ENCODE data around the gene SSNA1.

Gene SSNA1

DNA sequence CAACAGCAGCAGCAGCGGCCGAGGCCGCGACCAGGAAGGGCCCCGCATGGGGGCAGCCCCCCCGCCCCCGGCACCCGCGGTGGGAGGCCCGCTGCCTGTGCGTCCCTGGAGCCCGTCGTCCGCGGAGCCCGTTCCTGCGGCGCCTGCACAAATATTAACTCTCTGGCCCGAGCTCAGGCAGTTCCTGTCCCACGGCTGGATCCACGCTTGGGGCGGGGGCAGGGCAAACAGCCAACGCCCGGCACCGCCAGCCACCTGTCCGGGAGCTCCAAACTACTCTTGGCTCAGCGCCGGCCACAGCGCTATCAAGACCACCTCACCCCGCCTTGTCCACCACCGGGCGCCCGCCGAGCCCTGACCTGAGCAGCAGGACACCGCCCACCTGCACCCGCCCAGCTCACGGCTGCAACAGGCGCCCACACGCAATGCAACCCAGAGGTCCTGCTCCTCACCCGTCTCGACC, 18.5 kb upstream of the SSNA1 start, which contains the start of gene LRRC26:
Gene LRRC26 (minus strand): TSS at position 156 of the 463 bp plus-strand sequence. CDS start 108 bp downstream, at position 48.
- Mint-ChIP-seq H3K36me3 (no peaks in the 10 kb centered on the region), H3K4me1 (peaks cover 4% of the 10 kb centered on the region), H3K4me3 (peak within 1 kb of the TSS; percentile 60), H3K27ac (no peak within 1 kb of the TSS), H3K9me3 (no peaks in the 10 kb centered on the region), H3K27me3 (peaks cover 98% of the 10 kb centered on the region)
- DNase-seq = no peak
- CTCF ChIA-PET = interaction anchor here (1.0 to 1.2 kb wide), 2 partner anchors 12 to 123 kb away, joined by 3 read pairs; no protein-coding TSS in a partner anchor

DNA sequence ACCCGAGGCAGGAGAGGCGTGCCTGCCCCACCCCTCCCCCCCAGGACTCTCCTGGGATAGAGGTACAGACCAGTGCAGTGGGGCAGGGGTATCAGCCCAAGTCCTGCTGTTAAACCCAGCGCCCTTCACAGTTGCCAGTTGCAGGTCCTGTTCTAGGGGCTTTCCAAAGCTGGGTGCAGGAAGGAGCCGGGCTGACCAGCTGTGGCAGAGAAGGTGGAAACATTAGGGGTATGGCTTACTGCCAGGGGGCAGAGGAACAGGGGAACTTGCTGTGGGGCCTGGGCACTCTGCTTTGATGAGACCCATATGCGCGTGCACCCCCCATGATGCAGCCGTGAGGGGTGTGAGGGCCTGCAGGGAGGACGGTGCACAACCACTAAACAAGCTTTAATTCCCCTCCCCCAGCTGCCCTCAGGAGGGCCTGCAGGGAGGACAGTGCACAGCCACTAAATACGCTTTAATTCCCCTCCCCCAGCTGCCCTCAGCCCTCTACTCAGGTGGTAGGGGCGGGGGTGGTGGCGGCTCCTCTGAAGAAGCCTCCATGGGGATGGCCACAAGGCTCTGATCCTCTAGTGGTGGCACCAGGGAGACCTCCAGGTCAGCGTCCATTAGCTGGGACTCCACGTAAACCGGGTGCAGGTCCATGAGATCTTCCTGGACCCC, 17.9 kb upstream of the SSNA1 start:
- no peak for DNase-seq
- H3K4me3 Mint-ChIP-seq = no peak overlapping the region
- CTCF ChIA-PET = interaction anchor here (1.0 kb wide), 1 partner anchor 124 kb away, joined by 3 read pairs; no protein-coding TSS in a partner anchor
- H3K27ac Mint-ChIP-seq = no peak overlapping the region
- H3K9me3 Mint-ChIP-seq = no peaks in the 10 kb centered on the region
- peaks cover 98% of the 10 kb centered on the region for H3K27me3 Mint-ChIP-seq
- peaks cover 4% of the 10 kb centered on the region for H3K4me1 Mint-ChIP-seq
- no peaks in the 10 kb centered on the region for H3K36me3 Mint-ChIP-seq

DNA sequence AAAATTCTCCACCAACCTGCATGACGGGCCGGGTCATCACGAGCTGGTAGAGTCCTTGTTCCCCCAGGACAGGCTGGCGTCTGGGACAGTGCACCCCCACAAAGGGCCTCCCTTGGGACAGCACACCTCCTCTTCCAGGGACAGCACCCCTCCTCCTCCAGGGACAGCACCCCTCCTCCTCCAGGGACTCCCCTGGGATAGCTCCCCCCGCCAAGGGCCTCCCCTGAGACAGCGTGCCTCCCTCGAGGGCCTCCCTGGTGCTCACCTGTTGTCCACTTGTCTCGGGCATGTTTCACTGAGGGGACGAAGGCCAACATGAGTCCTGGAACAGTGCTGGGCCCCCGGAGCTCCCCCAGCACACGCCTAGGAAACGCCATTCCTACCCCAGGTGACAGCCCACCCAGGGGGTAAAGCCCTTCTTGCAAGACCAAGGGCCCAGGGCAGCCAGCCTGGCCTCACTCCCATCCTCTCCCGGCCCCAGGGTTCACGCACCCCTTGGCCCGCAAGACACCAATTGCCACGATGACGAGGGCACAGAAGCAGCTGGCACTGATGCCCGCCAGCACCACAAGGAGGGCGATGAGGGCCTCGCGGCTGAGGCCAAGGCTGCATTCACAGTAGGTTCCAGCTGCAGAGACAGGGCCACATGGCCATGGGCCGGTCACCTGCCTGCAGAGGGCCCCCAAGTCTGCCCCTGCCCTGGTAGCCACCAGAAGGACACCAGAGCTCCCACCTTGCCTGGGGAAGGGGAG, 17.2 kb upstream of the SSNA1 start:
- Mint-ChIP-seq H3K4me1 (peaks cover 4% of the 10 kb centered on the region), H3K36me3 (no peaks in the 10 kb centered on the region), H3K9me3 (no peaks in the 10 kb centered on the region), H3K27ac (no peak overlapping the region), H3K4me3 (no peak overlapping the region), H3K27me3 (peaks cover 98% of the 10 kb centered on the region)
- CTCF ChIA-PET = interaction anchor here (1.0 kb wide), 1 partner anchor 125 kb away, joined by 3 read pairs; no protein-coding TSS in a partner anchor
- DNase-seq = no peak

DNA sequence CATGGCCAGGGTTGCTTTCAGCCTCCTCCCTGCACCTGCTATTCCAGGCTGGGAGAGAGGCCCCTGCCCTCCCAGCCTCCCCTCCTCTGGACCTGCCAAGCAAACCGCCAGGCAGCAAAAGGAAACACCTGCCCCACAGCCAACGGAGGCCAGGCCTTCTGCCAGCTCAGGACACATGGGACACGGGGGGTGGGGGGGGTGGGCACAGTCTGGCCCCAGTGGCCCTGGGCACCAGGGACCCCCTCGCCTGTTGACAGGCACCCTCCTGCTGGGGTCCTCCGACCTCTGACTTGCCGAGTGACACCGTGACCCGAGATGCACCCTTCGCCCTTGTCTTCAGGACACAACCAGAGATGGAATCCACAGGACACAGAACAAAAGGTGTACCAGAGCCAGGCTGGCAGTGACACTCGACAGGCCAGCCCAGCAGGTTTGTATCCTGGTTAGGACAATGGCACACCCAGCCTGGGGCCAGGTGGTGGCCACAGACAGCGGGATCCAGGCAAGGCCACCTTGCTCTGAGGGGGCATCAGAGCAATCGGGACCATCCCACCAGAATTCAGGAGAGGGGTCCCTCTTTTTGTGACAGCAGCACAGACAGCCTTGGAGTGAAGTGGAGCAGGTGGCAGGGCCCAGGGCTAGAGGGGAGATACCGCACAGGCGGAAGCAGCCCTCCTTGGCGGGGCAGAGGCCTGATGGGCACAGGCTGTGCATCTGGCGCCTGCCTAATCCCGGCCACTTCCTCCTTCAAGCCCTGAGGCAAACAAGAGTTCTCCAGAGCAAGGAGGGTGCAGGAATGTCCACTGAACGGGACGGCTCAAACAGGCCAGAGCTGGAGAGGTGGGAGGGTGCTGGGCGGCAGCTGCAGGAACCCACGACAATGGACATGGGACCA, 15.3 kb upstream of the SSNA1 start:
- H3K4me1 Mint-ChIP-seq = peaks cover 4% of the 10 kb centered on the region
- no peak overlapping the region for H3K4me3 Mint-ChIP-seq
- no peak for DNase-seq
- no peaks in the 10 kb centered on the region for H3K9me3 Mint-ChIP-seq
- CTCF ChIA-PET = interaction anchor here (0.8 kb wide), 1 partner anchor 143 kb away, joined by 3 read pairs; no protein-coding TSS in a partner anchor
- no peak overlapping the region for H3K27ac Mint-ChIP-seq
- no peaks in the 10 kb centered on the region for H3K36me3 Mint-ChIP-seq
- peaks cover 80% of the 10 kb centered on the region for H3K27me3 Mint-ChIP-seq

DNA sequence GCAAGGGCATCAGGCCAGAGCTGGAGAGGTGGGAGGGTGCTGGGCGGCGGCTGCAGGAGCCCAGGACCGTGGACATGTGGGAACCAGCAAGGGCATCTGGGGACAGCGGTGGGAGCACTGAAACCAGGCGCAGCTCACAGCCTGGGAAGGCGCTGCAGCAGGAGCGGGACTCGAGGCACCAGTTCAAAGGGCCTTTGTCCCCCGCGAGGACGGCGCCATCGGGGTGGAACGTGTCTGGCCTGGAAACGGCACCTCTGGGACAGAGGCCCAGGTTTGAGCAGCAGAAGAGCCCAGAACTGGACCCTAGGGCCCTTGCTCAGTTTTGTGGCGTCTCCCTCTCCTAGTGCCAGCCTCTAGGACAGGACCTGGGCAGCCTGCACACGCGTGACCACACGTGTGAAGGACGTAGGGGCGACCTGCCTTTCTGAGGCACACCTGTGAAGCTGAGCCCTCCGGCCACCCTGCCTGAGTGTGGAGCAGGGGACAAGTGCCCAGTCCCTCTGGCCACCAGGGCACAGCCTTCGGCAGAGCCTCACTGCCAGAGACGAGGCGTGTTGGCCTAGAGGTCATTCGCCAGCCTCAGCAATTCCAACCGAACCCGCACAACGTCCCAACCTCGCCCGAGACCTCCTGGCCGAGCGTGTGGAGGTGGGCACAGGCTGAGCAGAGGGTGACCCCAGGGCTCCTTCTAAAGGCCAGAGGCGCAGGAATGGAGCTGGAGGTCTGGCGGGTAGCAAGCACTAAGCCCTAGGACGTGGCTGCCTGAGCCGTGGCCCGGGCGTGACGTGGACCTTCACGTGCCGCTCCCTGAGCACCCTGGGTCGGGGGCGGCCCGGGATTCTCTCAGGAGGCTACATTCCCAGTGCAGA, 14.4 kb upstream of the SSNA1 start:
- Mint-ChIP-seq H3K27ac (no peak overlapping the region), H3K9me3 (no peaks in the 10 kb centered on the region), H3K4me1 (peaks cover 2% of the 10 kb centered on the region), H3K4me3 (no peak overlapping the region), H3K27me3 (peaks cover 71% of the 10 kb centered on the region), H3K36me3 (no peaks in the 10 kb centered on the region)
- DNase-seq = no peak
- CTCF ChIA-PET = interaction anchor here (0.8 to 1.5 kb wide), 2 partner anchors 53 to 144 kb away, joined by 3 to 4 read pairs; partner anchors contain the start of gene RNF224

DNA sequence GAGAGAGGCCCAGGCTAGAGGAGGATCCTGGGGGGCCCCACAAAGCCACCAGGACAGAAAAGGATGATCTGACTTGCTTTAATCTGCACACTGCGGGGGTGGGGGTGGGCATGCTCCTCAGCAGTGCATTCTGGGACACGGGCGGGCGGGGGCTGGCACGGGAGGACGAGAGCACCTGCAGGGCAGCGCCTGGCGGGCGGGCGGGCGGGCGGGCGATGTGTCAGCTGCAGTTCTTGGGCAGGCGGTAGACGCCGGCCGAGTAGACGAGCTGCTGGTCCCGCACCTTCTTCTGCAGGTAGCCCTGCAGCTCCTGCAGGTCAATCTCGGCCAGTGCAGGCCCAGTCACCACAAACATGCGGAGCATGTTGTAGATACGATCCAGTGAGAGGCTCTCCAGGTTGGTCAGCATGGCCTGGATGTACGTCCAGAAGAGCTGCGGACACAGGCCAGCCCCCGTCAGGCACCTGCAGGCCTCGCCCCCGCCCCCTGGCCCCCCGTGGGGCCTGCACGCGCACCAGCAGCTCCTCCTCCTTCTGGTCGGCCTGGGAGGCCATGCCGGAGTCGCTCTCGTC, 13.7 kb upstream of the SSNA1 start:
- peaks cover 2% of the 10 kb centered on the region for H3K36me3 Mint-ChIP-seq
- CTCF ChIA-PET = interaction anchor here (1.5 to 2.7 kb wide), 2 partner anchors 12 to 52 kb away, joined by 4 to 8 read pairs; partner anchors contain the start of gene RNF224
- peaks cover 2% of the 10 kb centered on the region for H3K4me1 Mint-ChIP-seq
- H3K4me3 Mint-ChIP-seq = no peak overlapping the region
- peaks cover 65% of the 10 kb centered on the region for H3K27me3 Mint-ChIP-seq
- H3K9me3 Mint-ChIP-seq = no peaks in the 10 kb centered on the region
- no peak overlapping the region for H3K27ac Mint-ChIP-seq
- no peak for DNase-seq

DNA sequence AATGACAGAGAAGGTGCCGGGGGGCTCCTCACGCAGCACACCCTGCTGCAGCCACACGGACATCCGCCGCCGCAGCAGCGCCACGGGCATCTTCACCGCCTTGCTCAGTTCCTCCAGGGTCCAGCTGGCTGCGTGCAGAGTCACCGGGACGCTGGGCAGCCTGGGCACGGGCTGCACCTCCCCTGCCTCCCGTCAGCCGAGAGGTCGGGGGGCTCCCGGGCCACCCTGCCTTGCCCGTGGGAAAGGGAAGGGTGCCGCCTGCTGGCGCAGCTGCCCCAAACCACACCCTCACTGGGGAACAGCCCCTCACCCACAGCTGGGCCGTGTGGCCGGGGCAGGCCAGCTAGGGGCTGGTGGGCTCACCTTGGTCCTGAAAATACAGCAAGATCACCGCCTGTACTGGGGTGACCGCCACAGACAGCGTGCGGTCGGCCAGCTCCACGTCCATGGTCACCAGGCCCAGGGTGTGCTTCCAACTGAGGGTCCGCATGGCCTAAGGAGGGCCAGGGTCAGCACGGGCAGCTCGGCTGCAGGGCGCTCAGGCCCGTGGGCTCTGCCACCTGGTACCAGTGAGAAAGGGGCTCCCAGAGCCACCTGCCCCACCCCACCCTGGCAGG, 13.0 kb upstream of the SSNA1 start:
- Mint-ChIP-seq H3K36me3 (peaks cover 6% of the 10 kb centered on the region), H3K9me3 (no peaks in the 10 kb centered on the region), H3K4me1 (peaks cover 2% of the 10 kb centered on the region), H3K27me3 (peaks cover 58% of the 10 kb centered on the region), H3K4me3 (no peak overlapping the region), H3K27ac (no peak overlapping the region)
- CTCF ChIA-PET = interaction anchor here (1.5 to 2.7 kb wide), 4 partner anchors 12 to 61 kb away, joined by 4 to 8 read pairs (median 6); partner anchors contain the start of gene RNF224
- DNase-seq = peak; percentile 52

DNA sequence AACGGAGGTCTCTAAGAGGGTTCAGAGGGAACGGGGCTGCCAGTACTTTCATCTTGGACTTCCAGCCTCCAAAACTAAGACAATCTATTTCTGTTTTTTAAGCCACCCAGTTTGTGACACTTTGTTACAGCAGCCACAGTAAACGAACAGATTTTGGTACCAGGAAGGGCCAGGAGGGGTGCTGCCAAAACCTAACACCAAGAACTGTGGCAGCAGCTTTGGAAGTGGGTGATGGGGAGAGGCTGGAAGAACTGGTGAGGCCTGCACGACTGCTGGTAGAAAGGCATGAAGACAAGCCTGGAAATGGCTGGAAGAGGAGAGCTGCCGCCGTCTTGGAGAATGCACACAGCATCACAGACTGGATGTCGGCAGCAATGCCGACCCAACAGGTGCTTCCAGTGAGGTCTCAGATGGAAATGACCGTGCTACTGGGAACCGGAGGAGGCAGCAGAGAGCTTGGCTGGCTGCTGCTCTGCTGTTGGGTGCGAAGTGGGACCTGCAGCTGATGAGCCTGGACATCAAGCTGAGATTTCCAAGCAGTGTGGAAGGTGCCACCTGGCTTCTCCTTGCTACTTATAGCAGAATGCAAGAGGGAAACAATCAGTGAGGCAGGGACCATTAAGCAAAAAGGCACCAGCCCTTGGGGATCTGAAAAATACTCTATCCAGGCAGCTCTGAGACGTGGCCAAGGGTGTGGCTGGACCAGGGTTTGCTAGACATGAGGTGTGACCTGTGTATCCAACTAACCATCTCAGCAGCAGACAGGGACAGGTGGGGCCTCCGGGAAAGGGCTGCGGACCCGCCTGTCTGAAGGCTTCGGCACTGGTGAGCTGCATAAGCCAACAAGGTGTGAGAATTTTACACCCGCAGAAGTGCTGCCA, 11.9 kb upstream of the SSNA1 start:
- no peak overlapping the region for H3K27ac Mint-ChIP-seq
- peak; percentile 50 for DNase-seq

DNA sequence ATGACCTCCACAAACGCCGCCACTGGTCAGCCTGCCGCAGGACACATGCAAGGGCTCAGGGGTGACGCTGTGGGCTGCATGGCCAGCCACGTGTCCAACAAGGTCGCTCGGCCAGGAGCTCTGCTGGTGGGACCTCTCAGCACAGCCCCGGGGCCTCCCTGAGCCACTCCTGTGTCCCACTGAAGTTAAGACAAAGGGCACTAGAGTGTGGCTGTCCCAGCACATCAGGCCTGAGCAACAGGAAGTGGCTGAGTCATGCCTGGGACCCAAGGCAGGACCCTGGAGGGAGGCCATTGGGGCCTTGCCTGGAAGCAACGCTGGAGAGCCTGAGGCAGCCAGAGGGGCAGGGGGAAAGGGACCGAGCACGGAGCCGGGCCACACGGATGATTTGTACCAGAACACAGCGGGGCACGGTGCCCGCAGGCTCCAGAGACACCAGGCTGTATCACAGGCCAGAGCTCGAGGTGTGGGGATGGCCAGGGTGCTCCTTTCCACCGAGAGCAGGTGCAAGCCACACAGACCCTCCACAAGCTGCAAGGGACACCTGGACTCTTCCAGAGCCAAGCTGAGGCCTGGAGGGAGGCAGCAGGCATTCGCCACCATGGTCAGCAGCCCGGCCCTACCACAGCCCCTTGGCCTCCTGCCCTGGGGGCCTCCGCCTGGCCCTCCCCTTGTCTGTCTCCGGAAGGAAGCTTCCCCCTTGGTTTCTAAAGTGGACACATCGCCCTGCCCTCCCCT, 10.1 kb upstream of the SSNA1 start:
- no peaks in the 10 kb centered on the region for H3K9me3 Mint-ChIP-seq
- no peak overlapping the region for H3K27ac Mint-ChIP-seq
- H3K27me3 Mint-ChIP-seq = peaks cover 29% of the 10 kb centered on the region
- DNase-seq = no peak
- peaks cover 16% of the 10 kb centered on the region for H3K36me3 Mint-ChIP-seq
- H3K4me3 Mint-ChIP-seq = no peak overlapping the region
- CTCF ChIA-PET = interaction anchor here (0.8 to 1.5 kb wide), 4 partner anchors 9 to 149 kb away, joined by 3 read pairs; partner anchors contain the start of gene NPDC1
- peaks cover 2% of the 10 kb centered on the region for H3K4me1 Mint-ChIP-seq

More for the DNA sequence above, 11.9 kb upstream of the SSNA1 start:
- Mint-ChIP-seq H3K4me3 (no peak overlapping the region), H3K4me1 (peaks cover 2% of the 10 kb centered on the region), H3K9me3 (no peaks in the 10 kb centered on the region), H3K27me3 (peaks cover 47% of the 10 kb centered on the region), H3K36me3 (peaks cover 6% of the 10 kb centered on the region)
- CTCF ChIA-PET = interaction anchor here (0.8 to 2.7 kb wide), 13 partner anchors 13 to 130 kb away, joined by 3 to 8 read pairs (median 4); partner anchors contain the start of genes NDOR1, NPDC1, TMEM203 and TPRN

DNA sequence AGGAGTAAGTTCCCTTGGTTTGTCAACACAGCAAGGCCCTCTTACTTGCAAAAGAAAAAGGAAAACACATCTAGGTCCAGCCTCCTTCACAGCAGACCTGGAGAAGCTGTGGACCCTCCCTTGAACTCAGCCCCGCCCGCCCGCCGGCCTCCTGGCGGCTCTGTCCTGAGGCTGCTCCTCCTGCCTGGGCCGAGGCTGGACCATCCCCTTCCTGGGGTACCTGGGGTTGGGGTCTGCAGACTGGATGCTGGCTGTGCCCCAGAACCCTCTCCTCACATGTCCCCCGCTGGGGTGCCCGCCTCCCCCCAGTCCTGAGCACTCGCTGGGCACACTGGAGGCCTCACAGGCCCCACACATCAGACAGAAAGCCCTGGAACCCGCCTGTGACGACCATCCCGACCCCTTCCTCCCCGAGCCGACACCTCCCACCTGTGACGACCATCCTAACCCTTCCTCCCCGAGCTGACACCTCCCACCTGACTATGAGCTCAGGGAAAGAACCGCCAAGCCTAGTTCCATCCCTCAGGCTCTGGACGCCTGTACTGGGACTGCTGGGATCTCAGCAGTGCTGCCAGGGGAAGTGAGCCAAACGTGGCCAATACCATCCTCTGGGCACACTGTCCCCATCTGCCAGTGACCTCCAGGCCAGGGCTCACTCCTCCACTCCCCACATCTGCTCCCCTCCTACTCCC, 9.4 kb upstream of the SSNA1 start:
- no peak for DNase-seq
- peaks cover 1% of the 10 kb centered on the region for H3K4me1 Mint-ChIP-seq
- no peak overlapping the region for H3K4me3 Mint-ChIP-seq
- no peaks in the 10 kb centered on the region for H3K9me3 Mint-ChIP-seq
- H3K27me3 Mint-ChIP-seq = peaks cover 22% of the 10 kb centered on the region
- CTCF ChIA-PET = interaction anchor here (0.8 kb wide), 1 partner anchor 9 kb away, joined by 3 read pairs; no protein-coding TSS in a partner anchor
- H3K27ac Mint-ChIP-seq = no peak overlapping the region
- peaks cover 22% of the 10 kb centered on the region for H3K36me3 Mint-ChIP-seq
